Immature natural killer cell (primary cell): ENCODE measurements around the gene PCMT1. TPM values are rescaled to one million over a fixed set of nuclear protein-coding genes. Genes with fewer than 3 reads are reported as not detected.

ENCODE experiments used
- DNase-seq, 3 donors: peaks; one replicate each; pipeline ENCODE4 v3.0.0; 2022; ENCODE audit warnings: mixed read lengths in 1 of 3
- H3K27ac Mint-ChIP-seq, 6 donors: one replicate each; pipeline ENCODE4 v1.8.0; 2020; ENCODE audit warnings: mixed read lengths in 6 of 6, mild to moderate bottlenecking in 5 of 6, inconsistent platforms in 4 of 6, moderate library complexity in 3 of 6
- H3K27me3 Mint-ChIP-seq, 3 donors: one replicate each; pipeline ENCODE4 v1.8.0; 2020 to 2021; ENCODE audit warnings: low read depth in 3 of 3, mild to moderate bottlenecking in 3 of 3, mixed read lengths in 3 of 3, moderate library complexity in 3 of 3, inconsistent platforms in 1 of 3
- H3K36me3 Mint-ChIP-seq, 3 donors: one replicate each; pipeline ENCODE4 v1.8.0; 2020; ENCODE audit warnings: mixed read lengths in 3 of 3, inconsistent platforms in 2 of 3, mild to moderate bottlenecking in 2 of 3
- H3K4me1 Mint-ChIP-seq, 2 donors: one replicate each; pipeline ENCODE4 v1.8.0; 2020; ENCODE audit warnings: inconsistent platforms in 2 of 2, mild to moderate bottlenecking in 2 of 2, mixed read lengths in 2 of 2, moderate library complexity in 1 of 2
- H3K4me3 Mint-ChIP-seq, 5 donors: one replicate each; pipeline ENCODE4 v1.8.0; 2020; ENCODE audit warnings: mild to moderate bottlenecking in 5 of 5, mixed read lengths in 5 of 5, inconsistent platforms in 3 of 5, moderate library complexity in 3 of 5
- H3K9me3 Mint-ChIP-seq, 6 donors: one replicate each; pipeline ENCODE4 v1.8.0; 2020; ENCODE audit warnings: mild to moderate bottlenecking in 6 of 6, mixed read lengths in 6 of 6, inconsistent platforms in 4 of 6, moderate library complexity in 3 of 6
- polyA plus RNA-seq, 3 donors: library from polyadenylated mRNA; unstranded; fragments of 300-500 nt; fragmentation: Illumina TruSeq; gene quantifications; one replicate each; pipeline ENCODE4 v1.2.3, GENCODE V29; 2021

PCMT1 gene
- polyA plus RNA-seq, 3 donors from 2014 or later: 160 to 283 (median 172) TPM

DNA sequence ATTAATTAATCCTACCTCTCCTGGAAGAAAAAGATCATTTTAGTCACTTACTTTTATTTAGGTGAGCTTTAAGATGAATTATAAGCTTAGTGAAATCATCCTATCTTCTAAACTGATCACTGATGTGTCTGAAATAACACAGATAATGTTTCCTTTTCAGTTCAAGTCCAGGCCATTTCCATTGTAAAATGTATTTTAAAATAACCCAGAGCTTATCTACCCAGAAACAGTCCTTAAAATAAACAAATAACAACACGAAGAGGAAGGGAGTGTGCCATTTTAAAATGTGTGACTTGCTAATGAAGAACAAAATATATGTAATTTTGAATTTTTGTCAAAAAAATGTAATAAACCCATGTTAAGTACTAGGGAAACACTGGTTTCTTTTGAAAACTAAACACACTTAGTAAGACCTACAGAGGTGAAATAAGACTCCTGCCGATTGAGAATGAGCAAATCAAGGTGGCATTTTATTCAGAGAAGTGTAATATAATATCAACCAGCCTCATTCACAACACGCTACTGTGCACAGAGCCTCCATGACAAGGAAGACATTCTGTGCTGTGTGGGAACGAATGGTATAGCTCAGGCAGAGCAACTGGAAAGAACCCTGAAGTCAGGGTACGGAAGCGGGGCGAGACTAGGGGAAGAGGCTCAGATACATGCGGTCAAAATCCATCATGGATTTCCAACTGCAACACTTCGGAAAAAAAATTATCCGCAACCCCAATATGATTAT is 106.9 kb downstream of the PCMT1 start:
- H3K9me3 Mint-ChIP-seq: no peaks in the 10 kb centered on the region

GRCh38 chr6:149857541-149857940 is 108.0 kb downstream of the PCMT1 start:
- Mint-ChIP-seq H3K4me3 (no peak overlapping the region), H3K36me3 (no peaks in the 10 kb centered on the region), H3K27ac (no peak overlapping the region), H3K4me1 (peaks cover 0 to 7% of the 10 kb centered on the region in 2 donors), H3K27me3 (peaks cover 3 to 7% (median 5%) of the 10 kb centered on the region in 3 donors), H3K9me3 (no peaks in the 10 kb centered on the region)
- DNase-seq: no peak

More for the DNA sequence above, 106.9 kb downstream of the PCMT1 start:
- Mint-ChIP-seq H3K27ac (no peak overlapping the region), H3K4me3 (no peak overlapping the region), H3K4me1 (peaks cover 2 to 18% of the 10 kb centered on the region in 2 donors), H3K36me3 (no peaks in the 10 kb centered on the region), H3K27me3 (peaks cover 0 to 8% (median 5%) of the 10 kb centered on the region in 3 donors)
- no peak for DNase-seq

GRCh38 chr6:149859368-149859767 is 109.8 kb downstream of the PCMT1 start:
- Mint-ChIP-seq H3K4me3 (no peak overlapping the region), H3K4me1 (peaks cover 4 to 7% of the 10 kb centered on the region in 2 donors), H3K9me3 (no peaks in the 10 kb centered on the region), H3K27me3 (peaks cover 3 to 6% (median 5%) of the 10 kb centered on the region in 3 donors), H3K27ac (no peak overlapping the region), H3K36me3 (no peaks in the 10 kb centered on the region)
- DNase-seq: no peak

DNA sequence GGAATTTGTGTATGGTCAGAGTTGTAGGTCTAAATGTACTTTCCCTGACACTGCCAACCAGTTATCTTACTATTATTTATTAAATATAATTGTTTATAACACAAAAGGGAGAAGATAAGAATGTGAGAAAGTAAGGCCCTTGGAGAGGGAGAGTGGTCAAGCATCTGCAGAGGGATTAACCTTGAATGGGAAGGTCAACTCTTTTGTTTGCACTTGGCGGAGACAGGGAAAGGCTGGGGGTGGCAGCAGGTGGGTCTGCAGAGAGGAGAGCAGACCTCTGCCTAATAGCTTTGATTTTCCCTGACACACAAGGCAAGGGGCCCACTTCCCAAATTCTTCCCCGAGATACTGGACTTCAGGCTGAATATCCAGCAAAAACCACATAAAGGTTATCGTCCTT is 110.4 kb downstream of the PCMT1 start:
- Mint-ChIP-seq H3K27ac (no peak overlapping the region), H3K27me3 (peaks cover 3 to 6% (median 4%) of the 10 kb centered on the region in 3 donors), H3K36me3 (no peaks in the 10 kb centered on the region), H3K4me1 (peaks cover 7 to 10% of the 10 kb centered on the region in 2 donors), H3K4me3 (no peak overlapping the region), H3K9me3 (no peaks in the 10 kb centered on the region)
- no peak for DNase-seq

DNA sequence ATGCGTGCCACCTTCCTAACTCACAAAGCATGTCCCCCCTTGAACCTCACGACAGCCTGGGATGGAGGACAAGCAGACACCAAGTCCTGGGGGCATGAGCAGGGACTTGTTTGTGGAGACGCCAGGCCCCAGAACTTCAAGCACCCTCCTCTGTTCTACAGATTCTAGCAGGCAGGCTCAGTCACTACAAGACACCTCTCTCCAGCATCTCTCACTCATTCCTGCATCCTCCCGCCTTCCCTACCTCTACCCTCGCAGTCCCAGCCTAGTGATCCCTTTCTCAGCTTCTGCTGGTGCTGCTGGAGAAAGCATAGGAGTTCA is 110.9 kb downstream of the PCMT1 start:
- no peaks in the 10 kb centered on the region for H3K36me3 Mint-ChIP-seq
- H3K9me3 Mint-ChIP-seq: no peaks in the 10 kb centered on the region
- H3K4me1 Mint-ChIP-seq: peaks cover 10 to 14% of the 10 kb centered on the region in 2 donors
- H3K27ac Mint-ChIP-seq: no peak overlapping the region
- no peak overlapping the region for H3K4me3 Mint-ChIP-seq
- peaks cover 3 to 6% (median 3%) of the 10 kb centered on the region in 3 donors for H3K27me3 Mint-ChIP-seq
- no peak for DNase-seq

Other genes with a start within 250 kb of the PCMT1 start
- 10 to 100 TPM in 1 of 3 donors, 1 to 10 TPM in 2; 5.2 to 13.1 (median 9.4) TPM for gene PPIL4, start 203.7 kb upstream of the PCMT1 start, polyA plus RNA-seq
- gene GINM1, start 183.4 kb upstream of the PCMT1 start, polyA plus RNA-seq: 10 to 100 TPM; 22.5 to 26.4 (median 25.5) TPM
- gene KATNA1, start 101.0 kb upstream of the PCMT1 start, polyA plus RNA-seq: 10 to 100 TPM; 21.4 to 30.7 (median 21.5) TPM
- gene LATS1, start 31.6 kb upstream of the PCMT1 start, polyA plus RNA-seq: 10 to 100 TPM in 1 of 3 donors, 1 to 10 TPM in 2; 3.8 to 13.5 (median 6.3) TPM
- 1 to 10 TPM; 1.5 to 6.8 (median 2.9) TPM for gene NUP43, start 3.2 kb upstream of the PCMT1 start, polyA plus RNA-seq
- under 1 TPM in 2 of 3 donors, not detected in 1; 0.34 to 0.73 TPM for gene LRP11, start 114.6 kb downstream of the PCMT1 start, polyA plus RNA-seq
- not detected for gene RAET1E, start 148.4 kb downstream of the PCMT1 start, polyA plus RNA-seq
- gene RAET1G, start 173.4 kb downstream of the PCMT1 start, polyA plus RNA-seq: not detected
- under 1 TPM in 2 of 3 donors, not detected in 1; 0.83 to 0.88 TPM for gene ULBP2, start 192.3 kb downstream of the PCMT1 start, polyA plus RNA-seq
- not detected for gene ULBP1, start 214.2 kb downstream of the PCMT1 start, polyA plus RNA-seq